ENCODE measurements around the gene SCAMP4. TPM values are rescaled to one million over a fixed set of nuclear protein-coding genes. Genes with fewer than 3 reads are reported as not detected.

SCAMP4 gene
- total and polyA plus RNA-seq, 2 of the 13 experiments (the other 11 are each of a cell fraction or from before 2014, with no cell fraction given): 10.7 to 13.7 TPM

DNA sequence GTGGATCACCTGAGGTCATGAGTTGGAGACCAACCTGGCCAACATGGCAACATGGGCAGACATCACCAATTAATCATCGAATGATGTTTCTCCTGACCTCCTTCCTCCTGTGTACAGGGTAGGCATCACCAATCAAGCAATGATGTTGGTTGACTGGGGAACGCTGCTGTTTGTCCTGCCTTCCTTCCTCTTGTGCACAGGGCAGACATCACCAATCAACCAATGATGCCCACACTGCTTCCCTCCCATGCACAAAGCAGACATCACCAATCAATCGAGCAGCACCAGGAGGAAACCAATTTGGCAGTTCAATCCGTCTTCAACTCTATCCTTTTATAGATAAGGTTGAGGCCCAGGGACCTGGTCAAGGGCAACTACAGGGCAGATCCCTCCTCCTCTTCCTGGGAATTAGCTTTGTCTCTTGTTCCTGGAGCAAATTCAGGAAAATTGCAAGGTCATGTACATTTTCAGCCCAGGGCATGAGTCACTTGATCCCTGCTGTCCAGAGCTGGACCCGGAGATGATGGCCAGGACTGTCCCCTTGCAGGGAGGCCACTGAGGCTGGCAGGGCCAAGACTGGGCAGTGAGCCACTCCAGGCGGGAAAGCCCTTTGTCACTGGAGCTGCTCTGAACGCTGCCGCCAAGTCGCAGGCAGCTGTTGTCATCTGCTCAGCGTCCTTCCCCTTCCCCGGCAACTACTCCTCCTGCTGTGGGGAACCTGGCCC is 30.4 kb downstream of the SCAMP4 start (continued):
- TF ChIP-seq, protein P1, sequence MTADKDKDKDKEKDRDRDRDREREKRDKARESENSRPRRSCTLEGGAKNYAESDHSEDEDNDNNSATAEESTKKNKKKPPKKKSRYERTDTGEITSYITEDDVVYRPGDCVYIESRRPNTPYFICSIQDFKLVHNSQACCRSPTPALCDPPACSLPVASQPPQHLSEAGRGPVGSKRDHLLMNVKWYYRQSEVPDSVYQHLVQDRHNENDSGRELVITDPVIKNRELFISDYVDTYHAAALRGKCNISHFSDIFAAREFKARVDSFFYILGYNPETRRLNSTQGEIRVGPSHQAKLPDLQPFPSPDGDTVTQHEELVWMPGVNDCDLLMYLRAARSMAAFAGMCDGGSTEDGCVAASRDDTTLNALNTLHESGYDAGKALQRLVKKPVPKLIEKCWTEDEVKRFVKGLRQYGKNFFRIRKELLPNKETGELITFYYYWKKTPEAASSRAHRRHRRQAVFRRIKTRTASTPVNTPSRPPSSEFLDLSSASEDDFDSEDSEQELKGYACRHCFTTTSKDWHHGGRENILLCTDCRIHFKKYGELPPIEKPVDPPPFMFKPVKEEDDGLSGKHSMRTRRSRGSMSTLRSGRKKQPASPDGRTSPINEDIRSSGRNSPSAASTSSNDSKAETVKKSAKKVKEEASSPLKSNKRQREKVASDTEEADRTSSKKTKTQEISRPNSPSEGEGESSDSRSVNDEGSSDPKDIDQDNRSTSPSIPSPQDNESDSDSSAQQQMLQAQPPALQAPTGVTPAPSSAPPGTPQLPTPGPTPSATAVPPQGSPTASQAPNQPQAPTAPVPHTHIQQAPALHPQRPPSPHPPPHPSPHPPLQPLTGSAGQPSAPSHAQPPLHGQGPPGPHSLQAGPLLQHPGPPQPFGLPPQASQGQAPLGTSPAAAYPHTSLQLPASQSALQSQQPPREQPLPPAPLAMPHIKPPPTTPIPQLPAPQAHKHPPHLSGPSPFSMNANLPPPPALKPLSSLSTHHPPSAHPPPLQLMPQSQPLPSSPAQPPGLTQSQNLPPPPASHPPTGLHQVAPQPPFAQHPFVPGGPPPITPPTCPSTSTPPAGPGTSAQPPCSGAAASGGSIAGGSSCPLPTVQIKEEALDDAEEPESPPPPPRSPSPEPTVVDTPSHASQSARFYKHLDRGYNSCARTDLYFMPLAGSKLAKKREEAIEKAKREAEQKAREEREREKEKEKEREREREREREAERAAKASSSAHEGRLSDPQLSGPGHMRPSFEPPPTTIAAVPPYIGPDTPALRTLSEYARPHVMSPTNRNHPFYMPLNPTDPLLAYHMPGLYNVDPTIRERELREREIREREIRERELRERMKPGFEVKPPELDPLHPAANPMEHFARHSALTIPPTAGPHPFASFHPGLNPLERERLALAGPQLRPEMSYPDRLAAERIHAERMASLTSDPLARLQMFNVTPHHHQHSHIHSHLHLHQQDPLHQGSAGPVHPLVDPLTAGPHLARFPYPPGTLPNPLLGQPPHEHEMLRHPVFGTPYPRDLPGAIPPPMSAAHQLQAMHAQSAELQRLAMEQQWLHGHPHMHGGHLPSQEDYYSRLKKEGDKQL (CRISPR knock-in tag; IDR thresholded peaks at IDR 0.05; ENCODE audit: low read depth): no peak
- TF ChIP-seq, protein P2, sequence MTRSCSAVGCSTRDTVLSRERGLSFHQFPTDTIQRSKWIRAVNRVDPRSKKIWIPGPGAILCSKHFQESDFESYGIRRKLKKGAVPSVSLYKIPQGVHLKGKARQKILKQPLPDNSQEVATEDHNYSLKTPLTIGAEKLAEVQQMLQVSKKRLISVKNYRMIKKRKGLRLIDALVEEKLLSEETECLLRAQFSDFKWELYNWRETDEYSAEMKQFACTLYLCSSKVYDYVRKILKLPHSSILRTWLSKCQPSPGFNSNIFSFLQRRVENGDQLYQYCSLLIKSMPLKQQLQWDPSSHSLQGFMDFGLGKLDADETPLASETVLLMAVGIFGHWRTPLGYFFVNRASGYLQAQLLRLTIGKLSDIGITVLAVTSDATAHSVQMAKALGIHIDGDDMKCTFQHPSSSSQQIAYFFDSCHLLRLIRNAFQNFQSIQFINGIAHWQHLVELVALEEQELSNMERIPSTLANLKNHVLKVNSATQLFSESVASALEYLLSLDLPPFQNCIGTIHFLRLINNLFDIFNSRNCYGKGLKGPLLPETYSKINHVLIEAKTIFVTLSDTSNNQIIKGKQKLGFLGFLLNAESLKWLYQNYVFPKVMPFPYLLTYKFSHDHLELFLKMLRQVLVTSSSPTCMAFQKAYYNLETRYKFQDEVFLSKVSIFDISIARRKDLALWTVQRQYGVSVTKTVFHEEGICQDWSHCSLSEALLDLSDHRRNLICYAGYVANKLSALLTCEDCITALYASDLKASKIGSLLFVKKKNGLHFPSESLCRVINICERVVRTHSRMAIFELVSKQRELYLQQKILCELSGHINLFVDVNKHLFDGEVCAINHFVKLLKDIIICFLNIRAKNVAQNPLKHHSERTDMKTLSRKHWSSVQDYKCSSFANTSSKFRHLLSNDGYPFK (CRISPR knock-in tag; IDR thresholded peaks at IDR 0.05; ENCODE audit: borderline replicate concordance): no peak
- TF ChIP-seq ZNF101 (CRISPR knock-in tag; IDR thresholded peaks at IDR 0.05; ENCODE audit: borderline replicate concordance, low read depth): no peak
- TF ChIP-seq, protein P3, sequence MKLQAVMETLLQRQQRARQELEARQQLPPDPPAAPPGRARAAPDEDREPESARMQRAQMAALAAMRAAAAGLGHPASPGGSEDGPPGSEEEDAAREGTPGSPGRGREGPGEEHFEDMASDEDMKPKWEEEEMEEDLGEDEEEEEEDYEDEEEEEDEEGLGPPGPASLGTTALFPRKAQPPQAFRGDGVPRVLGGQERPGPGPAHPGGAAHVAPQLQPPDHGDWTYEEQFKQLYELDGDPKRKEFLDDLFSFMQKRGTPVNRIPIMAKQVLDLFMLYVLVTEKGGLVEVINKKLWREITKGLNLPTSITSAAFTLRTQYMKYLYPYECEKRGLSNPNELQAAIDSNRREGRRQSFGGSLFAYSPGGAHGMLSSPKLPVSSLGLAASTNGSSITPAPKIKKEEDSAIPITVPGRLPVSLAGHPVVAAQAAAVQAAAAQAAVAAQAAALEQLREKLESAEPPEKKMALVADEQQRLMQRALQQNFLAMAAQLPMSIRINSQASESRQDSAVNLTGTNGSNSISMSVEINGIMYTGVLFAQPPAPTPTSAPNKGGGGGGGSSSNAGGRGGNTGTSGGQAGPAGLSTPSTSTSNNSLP (IDR thresholded peaks at IDR 0.05; ENCODE audit: low read depth, low read length): no peak
- TF ChIP-seq SIN3B (IDR thresholded peaks at IDR 0.05; ENCODE audit: low read length): no peak
- TF ChIP-seq ZNF124 (CRISPR knock-in tag; IDR thresholded peaks at IDR 0.05): no peak
- no peak for TF ChIP-seq ZNF337 (CRISPR knock-in tag; IDR thresholded peaks at IDR 0.05; ENCODE audit: borderline replicate concordance, low read depth)
- TF ChIP-seq CHD4 (IDR thresholded peaks at IDR 0.05; ENCODE audit: borderline replicate concordance, low read length): no peak
- TF ChIP-seq RFX3 (CRISPR knock-in tag; IDR thresholded peaks at IDR 0.05): no peak
- TF ChIP-seq, protein P4, sequence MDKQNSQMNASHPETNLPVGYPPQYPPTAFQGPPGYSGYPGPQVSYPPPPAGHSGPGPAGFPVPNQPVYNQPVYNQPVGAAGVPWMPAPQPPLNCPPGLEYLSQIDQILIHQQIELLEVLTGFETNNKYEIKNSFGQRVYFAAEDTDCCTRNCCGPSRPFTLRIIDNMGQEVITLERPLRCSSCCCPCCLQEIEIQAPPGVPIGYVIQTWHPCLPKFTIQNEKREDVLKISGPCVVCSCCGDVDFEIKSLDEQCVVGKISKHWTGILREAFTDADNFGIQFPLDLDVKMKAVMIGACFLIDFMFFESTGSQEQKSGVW (CRISPR knock-in tag; IDR thresholded peaks at IDR 0.05; ENCODE audit: borderline replicate concordance): no peak
- TF ChIP-seq RAD21 (CRISPR knock-in tag; IDR thresholded peaks at IDR 0.05): no peak
- no peak for TF ChIP-seq ZNF530 (CRISPR knock-in tag; IDR thresholded peaks at IDR 0.05; ENCODE audit: low read depth)
- TF ChIP-seq, protein P5, sequence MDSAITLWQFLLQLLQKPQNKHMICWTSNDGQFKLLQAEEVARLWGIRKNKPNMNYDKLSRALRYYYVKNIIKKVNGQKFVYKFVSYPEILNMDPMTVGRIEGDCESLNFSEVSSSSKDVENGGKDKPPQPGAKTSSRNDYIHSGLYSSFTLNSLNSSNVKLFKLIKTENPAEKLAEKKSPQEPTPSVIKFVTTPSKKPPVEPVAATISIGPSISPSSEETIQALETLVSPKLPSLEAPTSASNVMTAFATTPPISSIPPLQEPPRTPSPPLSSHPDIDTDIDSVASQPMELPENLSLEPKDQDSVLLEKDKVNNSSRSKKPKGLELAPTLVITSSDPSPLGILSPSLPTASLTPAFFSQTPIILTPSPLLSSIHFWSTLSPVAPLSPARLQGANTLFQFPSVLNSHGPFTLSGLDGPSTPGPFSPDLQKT (CRISPR knock-in tag; IDR thresholded peaks at IDR 0.05; ENCODE audit: borderline replicate concordance): no peak
- no peak for TF ChIP-seq TRIM24 (CRISPR knock-in tag; IDR thresholded peaks at IDR 0.05)

Data from HepG2 (cell line).